ENCODE measurements around the gene WNT8B. TPM values are rescaled to one million over a fixed set of nuclear protein-coding genes. Genes with fewer than 3 reads are reported as not detected.

The WNT8B gene
- total and polyA plus RNA-seq, 7 donors, result 0.06 TPM; not detected in 6

GRCh38 chr10:100433253-100434240 is 29.3 kb upstream of the WNT8B start:
- Histone ChIP-seq H3K36me3 (no peaks in the 10 kb centered on the region), H3K4me3 (no peak overlapping the region), H3K27ac (no peak overlapping the region), H3K4me1 (no peaks in the 10 kb centered on the region), H3K27me3 (no peaks in the 10 kb centered on the region), H3K9me3 (no peaks in the 10 kb centered on the region)
- WGBS, 2 donors, result 25 to 26% methylated on average over 13 of the region's 13 CpGs
- TF ChIP-seq, protein P1, sequence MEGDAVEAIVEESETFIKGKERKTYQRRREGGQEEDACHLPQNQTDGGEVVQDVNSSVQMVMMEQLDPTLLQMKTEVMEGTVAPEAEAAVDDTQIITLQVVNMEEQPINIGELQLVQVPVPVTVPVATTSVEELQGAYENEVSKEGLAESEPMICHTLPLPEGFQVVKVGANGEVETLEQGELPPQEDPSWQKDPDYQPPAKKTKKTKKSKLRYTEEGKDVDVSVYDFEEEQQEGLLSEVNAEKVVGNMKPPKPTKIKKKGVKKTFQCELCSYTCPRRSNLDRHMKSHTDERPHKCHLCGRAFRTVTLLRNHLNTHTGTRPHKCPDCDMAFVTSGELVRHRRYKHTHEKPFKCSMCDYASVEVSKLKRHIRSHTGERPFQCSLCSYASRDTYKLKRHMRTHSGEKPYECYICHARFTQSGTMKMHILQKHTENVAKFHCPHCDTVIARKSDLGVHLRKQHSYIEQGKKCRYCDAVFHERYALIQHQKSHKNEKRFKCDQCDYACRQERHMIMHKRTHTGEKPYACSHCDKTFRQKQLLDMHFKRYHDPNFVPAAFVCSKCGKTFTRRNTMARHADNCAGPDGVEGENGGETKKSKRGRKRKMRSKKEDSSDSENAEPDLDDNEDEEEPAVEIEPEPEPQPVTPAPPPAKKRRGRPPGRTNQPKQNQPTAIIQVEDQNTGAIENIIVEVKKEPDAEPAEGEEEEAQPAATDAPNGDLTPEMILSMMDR (IDR thresholded peaks at IDR 0.05), result peak; percentile 97 to 100 (median 100)
- TF ChIP-seq EP300 (IDR thresholded peaks at IDR 0.05), result no peak
- DNase-seq, result peak; percentile 93
- intact Hi-C loops (cut with DNase I), result loop anchor here (1.0 to 5.0 kb wide), 3 partner anchors 84 to 95 kb away; partner anchors contain the start of gene SEC31B

DNA sequence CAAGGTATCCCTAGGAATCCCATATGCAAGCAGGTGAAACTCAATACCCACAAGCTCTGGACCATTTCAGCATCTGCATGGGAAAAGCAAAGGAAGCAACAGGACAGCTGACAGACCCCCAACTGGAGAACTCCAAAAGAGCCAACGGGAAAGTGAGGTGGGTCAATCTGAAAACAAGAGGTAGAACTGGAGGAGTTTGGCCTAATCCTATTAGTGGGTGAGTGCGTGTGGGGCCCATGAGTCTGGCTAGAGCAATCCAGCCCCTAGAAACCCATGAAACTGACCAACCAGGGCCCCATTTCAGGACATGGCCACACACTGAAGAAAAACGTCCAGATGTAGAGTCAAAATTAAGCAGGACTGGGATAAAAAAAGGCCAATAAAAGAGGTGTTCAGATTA is 26.6 kb upstream of the WNT8B start:
- intact Hi-C loops (cut with DNase I), result no loop called here
- no peaks in the 10 kb centered on the region for H3K4me1 ChIP-seq
- H3K27ac ChIP-seq, result no peak overlapping the region
- no peaks in the 10 kb centered on the region for H3K9me3 ChIP-seq
- no peaks in the 10 kb centered on the region for H3K36me3 ChIP-seq
- 75 to 83% methylated on average over 3 of the region's 3 CpGs for WGBS, 2 donors
- TF ChIP-seq POLR2A (IDR thresholded peaks at IDR 0.05) (no peak), POLR2AphosphoS5 (IDR thresholded peaks at IDR 0.05) (no peak), EP300 (IDR thresholded peaks at IDR 0.05) (no peak)
- TF ChIP-seq, protein P1 (IDR thresholded peaks at IDR 0.05), result no peak
- no peak overlapping the region for H3K4me3 ChIP-seq
- DNase-seq, result no peak
- no peaks in the 10 kb centered on the region for H3K27me3 ChIP-seq

- DNase-seq, result no peak
- 81 to 91% methylated on average over 6 of the region's 6 CpGs for WGBS, 2 donors
- Histone ChIP-seq H3K27me3 (no peaks in the 10 kb centered on the region), H3K9me3 (no peaks in the 10 kb centered on the region), H3K4me1 (no peaks in the 10 kb centered on the region), H3K36me3 (no peaks in the 10 kb centered on the region), H3K27ac (no peak overlapping the region), H3K4me3 (no peak overlapping the region)
- no peak for TF ChIP-seq POLR2AphosphoS5 (IDR thresholded peaks at IDR 0.05)
- TF ChIP-seq, protein P1 (IDR thresholded peaks at IDR 0.05), result no peak
- TF ChIP-seq EP300 (IDR thresholded peaks at IDR 0.05), result no peak
- no peak for TF ChIP-seq POLR2A (IDR thresholded peaks at IDR 0.05)
- intact Hi-C loops (cut with DNase I), result no loop called here
Observed at GRCh38 chr10:100438674-100439315, 24.0 kb upstream of the WNT8B start.

DNA sequence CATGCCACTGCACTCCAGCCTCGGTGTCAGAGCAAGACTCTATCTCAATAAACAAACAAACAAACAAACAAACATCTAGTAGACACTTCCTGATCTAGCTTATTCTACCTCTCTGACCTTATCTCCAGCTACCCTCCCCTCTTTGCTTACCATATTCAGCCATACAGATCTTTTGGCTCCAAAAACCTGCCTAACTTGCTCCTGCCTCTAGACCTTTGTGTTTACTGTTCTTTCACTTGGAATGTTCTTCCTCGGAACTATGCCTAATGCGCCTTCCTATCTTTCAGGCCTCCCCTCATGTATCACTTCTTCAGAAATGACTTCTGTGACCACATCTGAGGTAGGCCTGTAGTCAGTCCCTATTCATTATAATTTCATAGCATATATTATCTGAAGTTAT is 20.3 kb upstream of the WNT8B start:
- no peak for DNase-seq
- intact Hi-C loops (cut with DNase I), result no loop called here
- Histone ChIP-seq H3K27me3 (no peaks in the 10 kb centered on the region), H3K9me3 (peaks cover 0 to 5% (median 0%) of the 10 kb centered on the region in 4 donors), H3K36me3 (no peaks in the 10 kb centered on the region), H3K4me3 (no peak overlapping the region), H3K4me1 (no peaks in the 10 kb centered on the region), H3K27ac (no peak overlapping the region)
- WGBS, 2 donors, result 35 to 67% methylated on average over 3 of the region's 3 CpGs
- TF ChIP-seq POLR2AphosphoS5 (IDR thresholded peaks at IDR 0.05) (no peak), EP300 (IDR thresholded peaks at IDR 0.05) (no peak), POLR2A (IDR thresholded peaks at IDR 0.05) (no peak)
- TF ChIP-seq, protein P1 (IDR thresholded peaks at IDR 0.05), result no peak
